HL-60 (cell line): ENCODE data around the gene CPT2.

Experiments used
- CTCF ChIP-seq: IDR thresholded peaks from one replicate; pipeline ENCODE4 v1.5.1; 2011; ENCODE audit warnings: low read length, control low read depth, inconsistent platforms; ENCODE audit not compliant: insufficient read depth
- POLR2AphosphoS5 ChIP-seq: IDR thresholded peaks from 2 replicates; pipeline ENCODE4 v1.6.1; 2012; ENCODE audit warnings: low read depth

GRCh38 chr1:53207726-53208125 is 11.1 kb downstream of the CPT2 start:
- no peak for TF ChIP-seq POLR2AphosphoS5
- no peak for TF ChIP-seq CTCF
